HG02840 (cell line): ENCODE results near the gene ACTR8.

ENCODE experiments used
- ATAC-seq: cut with Tn5 transposase; IDR thresholded peaks from one replicate; pipeline ENCODE4 v1.9.1; 2021; ENCODE audit warnings: mild to moderate bottlenecking, moderate library complexity, moderate number of reproducible peaks; ENCODE audit not compliant: unreplicated experiment, low FRiP score

The ACTR8 gene

GRCh38 chr3:53880396-53881345 is 1.3 kb downstream of the ACTR8 start:
- ATAC-seq = no peak

DNA sequence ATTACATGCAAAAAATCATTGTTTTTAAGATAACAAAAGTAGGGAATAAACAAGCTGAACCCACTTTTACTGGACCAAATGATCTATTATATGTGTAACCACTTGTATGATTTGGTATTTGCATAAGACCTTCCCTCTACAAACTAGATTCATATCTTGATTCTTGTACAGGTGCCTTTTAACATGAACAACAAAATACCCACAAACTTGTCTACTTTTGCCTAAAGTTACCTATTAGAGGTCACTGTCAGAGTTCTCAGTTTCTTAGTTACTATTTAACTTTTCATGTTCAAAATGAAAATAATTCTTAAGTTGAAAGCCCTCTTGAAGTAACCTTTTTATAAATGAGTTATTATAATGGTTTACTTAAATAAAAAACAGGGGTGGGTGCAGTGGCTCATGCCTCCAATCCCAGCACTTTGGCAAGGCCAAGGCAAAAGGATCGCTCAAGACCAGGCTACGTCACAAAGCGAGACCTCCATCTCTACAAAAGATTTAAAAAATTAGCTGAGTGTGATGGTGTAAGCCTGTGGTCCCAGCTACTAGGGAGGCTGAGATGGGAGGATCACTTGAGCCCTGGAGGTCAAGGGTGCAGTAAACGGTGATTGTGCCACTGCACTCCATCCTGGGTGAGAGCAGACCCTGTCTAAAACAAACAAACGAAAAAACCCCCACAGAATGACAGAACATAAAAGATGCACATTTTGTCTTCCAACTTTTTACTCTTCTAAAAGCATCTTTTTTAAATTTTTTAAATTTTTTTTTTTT is 16.0 kb downstream of the ACTR8 start:
- ATAC-seq = no peak

DNA sequence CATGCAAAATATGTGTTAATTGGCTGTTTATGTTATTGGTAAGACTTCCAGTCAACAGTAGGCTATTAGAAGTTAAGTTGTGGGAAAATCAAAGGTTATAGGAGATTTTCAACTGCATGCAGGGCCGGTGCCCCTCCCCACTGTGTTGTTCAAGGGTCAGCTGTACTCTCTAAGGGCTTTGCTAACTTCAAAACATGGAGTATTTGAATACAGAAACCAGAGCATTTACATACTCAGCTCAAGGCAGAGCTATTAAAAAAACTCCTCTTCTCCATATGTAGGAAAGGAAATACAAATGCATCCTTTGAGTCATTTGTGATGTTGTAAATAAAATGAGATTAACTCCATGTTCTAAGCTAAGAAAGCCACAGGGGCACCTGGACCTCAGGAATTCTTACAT is 18.8 kb downstream of the ACTR8 start:
- ATAC-seq = peak; percentile 56

DNA sequence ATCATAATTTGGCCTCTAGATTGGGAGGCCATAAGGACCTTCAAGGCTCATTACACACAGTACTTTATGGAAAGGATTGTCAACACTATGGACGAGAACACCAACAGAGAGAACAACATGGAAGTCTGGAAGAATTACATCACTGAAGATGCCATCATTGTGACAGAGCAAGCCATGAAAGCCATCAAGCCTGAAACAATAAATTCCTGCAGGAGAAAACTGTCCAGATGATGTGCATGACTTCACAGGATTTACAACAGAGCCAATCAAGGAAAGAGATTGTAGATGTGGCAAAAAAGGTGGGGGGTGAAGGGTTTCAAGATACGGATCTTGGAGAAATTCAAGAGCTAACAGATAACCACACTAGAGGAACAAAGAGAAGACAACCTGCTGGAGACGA is 19.7 kb downstream of the ACTR8 start:
- ATAC-seq = no peak

DNA sequence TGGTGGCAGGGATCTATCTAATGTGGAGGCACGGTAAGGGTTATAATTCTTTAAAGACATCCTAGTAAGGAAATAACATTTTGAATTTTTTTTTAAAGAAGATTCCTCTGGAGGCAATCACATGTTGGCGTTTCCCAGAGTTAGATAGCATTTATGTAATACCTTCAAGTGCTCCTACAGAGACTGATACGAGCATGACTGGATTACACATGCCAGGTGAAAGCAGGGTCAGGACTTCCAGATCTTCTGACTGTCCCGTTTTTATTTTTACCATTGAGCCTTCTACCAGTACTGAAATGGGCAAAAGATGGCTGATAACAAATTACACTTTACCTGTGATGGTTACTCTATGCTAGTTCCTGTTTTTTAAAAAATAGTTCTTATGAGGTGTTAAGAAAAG is 21.8 kb downstream of the ACTR8 start:
- ATAC-seq = no peak

DNA sequence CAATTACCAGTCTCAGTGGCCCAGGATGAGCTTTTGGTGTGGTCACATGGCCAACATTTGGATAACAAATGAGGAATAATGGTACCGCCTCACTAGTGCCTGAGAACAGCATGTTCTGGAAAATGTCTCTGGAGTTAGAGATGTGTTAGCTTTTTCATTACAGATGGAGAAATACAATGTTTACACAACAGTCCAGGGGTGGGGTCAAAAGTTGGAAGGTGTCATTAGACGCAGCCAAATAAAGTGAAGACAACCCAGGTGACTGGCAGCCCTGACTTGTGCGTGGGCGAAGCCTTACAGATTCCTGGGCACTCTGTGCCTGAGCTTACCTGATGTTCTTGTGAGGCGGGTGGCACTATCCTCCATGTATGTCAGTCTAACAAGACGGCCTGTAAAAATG is 22.8 kb downstream of the ACTR8 start:
- no peak for ATAC-seq

GRCh38 chr3:53858096-53858741 is 23.7 kb downstream of the ACTR8 start:
- ATAC-seq = no peak

DNA sequence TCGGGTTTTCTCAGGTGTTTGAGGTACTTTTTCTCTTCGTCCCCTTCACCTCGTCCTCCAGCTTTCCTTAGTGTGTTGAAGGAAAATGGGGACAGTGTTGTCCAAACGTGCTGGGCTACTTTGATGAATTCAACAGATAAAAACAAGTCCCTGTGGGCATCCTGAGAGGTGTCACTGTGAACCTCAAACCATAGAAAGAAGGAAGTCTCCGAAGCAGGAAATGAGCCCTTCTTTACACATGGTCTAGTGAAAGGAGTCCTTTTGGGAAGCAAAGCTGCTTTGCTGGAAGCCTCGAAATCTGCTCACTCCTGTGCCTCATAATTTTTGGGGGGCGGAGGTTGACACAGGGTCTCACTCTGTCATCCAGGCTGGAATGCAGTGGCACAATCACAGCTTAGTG is 25.0 kb downstream of the ACTR8 start:
- no peak for ATAC-seq

- no peak for ATAC-seq
These were observed 31.1 kb downstream of the ACTR8 start for GRCh38 chr3:53850895-53851294.

GRCh38 chr3:53849916-53850315 is 32.0 kb downstream of the ACTR8 start:
- ATAC-seq = no peak

GRCh38 chr3:53846851-53847155 is 35.1 kb downstream of the ACTR8 start:
- ATAC-seq = no peak

DNA sequence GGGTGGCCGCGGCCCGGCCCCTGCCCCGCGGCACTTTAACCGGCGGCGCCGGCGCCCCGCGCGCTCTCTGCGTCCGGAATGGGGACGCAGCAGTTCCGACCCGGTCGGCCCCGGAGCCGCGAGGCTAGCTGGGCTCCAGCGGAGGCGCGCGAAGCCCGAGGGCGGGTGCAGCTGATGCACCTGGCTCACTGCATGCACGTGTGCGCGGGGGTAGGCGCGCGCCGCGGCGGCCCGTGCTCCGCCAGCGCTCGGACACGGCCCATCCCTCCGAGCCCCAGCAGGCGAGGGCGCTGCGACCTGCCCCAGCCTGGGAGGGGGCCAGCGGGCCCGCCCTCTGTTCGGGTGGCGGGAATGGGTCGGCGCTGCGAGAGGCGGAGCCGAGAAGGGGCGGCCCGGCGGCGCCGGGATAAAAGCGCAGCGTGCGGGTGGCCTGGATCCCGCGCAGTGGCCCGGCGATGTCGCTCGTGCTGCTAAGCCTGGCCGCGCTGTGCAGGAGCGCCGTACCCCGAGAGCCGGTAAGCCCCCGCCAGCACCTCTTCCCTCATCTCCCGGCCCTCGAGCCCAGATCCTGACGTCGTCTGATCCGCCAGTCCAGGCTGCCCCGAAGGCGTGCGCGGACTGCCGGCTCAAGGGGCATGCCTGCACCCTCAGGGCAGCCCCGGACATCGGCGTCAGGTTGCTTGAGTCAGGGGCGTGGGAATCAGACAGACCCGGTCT is 35.7 kb downstream of the ACTR8 start, which contains the start of the genes CHDH and IL17RB:
CHDH (minus strand) TSS at position 286 of the 717 bp plus-strand sequence. CDS start 22,411 bp downstream, outside the sequence.
IL17RB (plus strand) TSS at position 435 of the 717 bp plus-strand sequence; CDS start at position 456, 21 bp downstream.
- peak; percentile 39 for ATAC-seq

GRCh38 chr3:53845881-53846133 is 36.1 kb downstream of the ACTR8 start:
- ATAC-seq = no peak

DNA sequence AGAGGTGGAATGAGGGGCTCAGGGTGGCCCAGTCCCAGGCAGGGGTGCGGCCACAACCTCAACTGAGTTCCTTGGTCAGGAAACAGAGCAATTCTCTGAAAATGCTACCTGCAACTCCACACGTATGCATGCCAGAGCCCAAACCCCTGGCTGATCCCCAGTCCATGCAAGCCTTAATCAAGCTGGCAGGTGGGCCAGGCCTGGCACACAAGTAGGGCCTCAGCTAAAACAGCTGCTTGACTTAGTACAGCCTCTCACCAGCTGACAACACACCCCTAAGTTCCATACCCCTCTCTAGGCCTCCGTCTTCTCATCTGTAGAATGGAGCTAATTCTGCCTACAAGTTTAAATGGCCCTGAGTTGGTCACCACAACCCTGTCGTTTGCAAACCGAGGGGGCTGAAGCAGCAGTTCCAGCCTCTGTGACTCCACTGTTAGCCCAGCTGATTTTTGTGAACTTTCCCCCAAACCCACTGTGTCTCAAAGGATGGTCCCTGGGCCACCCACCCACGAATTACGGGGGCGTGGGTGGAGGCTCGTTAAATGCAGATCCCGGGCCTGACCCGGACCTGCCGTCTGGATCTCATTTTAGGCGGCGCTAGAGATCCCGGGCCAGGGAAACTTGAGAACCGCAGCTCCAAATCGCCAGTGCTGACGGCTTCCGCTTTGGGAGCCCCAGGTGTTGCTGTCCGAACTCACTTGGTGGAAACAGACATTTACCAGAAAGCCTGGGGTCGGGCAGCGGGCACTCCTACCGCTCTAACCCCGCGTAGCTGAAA is 36.7 kb downstream of the ACTR8 start:
- peak; percentile 30 for ATAC-seq

- ATAC-seq = no peak
These were observed 37.5 kb downstream of the ACTR8 start for GRCh38 chr3:53844262-53845102.

GRCh38 chr3:53843195-53844177 is 38.5 kb downstream of the ACTR8 start:
- ATAC-seq = peak; percentile 36

DNA sequence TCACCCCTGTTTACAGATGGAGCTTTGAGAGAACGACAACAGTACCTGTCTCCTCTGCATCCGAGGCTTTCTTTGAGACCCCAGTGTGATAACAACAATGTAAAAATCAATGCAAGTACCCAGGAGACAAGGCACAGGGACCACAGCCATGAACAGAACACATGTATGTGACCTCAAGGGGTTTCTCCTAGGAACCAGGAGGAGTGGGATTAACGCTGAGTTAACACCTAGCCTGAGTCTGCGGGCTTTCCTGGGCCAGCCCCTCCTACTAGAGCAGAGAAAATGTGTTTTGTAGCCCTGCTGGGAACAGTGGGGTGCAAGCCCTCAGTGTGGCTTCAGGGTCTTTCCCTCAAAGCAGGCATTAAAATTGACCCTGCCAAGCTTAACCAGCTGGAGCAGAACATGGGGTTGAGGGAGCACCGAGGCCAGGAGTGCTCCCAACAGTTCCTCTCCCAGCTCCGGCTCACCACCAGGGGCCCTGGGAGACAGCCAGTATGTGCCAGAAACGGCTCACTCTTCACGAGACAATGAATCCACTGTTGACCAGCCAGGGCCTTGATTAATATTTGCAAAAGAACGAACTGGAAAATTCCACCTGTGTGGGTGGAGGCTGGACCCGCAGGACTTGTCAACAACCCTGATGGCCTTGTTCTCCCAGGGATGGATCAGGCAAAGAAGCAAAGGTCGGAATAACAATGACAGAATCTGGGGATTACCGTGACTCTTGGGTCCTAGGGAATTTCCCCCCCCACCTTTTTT is 39.3 kb downstream of the ACTR8 start:
- ATAC-seq = no peak
